Measurements from ENCODE around the gene KBTBD7.
"Not testable (repeated sequence)": the region's sequence is repeated elsewhere in the genome, so short reads cannot be mapped to it uniquely, and the experiment has no call there.

The KBTBD7 gene

DNA sequence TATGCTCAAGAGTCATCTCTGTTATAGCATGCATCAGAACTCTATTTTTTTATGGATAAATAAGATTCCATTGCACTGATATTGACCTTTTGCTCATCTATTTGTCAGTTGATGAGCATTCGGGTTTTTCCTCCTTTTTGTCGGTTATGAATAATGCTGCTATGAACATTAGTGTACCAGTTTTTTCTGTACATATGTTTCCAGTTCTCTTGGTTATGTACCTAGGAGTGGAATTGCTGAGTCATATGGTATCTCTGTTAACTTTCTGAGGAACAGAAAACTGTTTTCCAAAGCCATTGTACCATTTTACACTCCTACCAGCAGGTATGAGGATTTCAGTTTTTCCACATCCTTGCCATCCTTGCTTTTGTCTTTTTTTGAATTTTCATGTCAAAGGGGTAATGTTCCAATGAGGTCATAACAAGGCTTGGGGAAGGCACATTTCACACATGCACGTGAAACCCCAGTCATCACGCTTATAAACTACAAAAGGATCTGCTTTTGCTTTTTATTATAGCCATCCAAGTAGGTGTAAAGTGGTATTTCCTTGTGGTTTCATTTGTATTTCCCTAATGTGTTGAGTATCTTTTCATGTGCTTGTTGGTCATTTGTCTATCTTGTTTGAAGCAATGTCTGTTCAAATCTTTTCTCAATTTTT lies 14.6 kb downstream of the KBTBD7 start:
- H3K27me3 Mint-ChIP-seq, result no peaks in the 10 kb centered on the region
- CTCF ChIA-PET, result no interaction called here
- H3K4me3 Mint-ChIP-seq, result no peak overlapping the region
- H3K27ac Mint-ChIP-seq, result no peak overlapping the region
- H3K36me3 Mint-ChIP-seq, result no peaks in the 10 kb centered on the region
- DNase-seq, result no peak
- peaks cover 16% of the 10 kb centered on the region for H3K9me3 Mint-ChIP-seq
- no peaks in the 10 kb centered on the region for H3K4me1 Mint-ChIP-seq

DNA sequence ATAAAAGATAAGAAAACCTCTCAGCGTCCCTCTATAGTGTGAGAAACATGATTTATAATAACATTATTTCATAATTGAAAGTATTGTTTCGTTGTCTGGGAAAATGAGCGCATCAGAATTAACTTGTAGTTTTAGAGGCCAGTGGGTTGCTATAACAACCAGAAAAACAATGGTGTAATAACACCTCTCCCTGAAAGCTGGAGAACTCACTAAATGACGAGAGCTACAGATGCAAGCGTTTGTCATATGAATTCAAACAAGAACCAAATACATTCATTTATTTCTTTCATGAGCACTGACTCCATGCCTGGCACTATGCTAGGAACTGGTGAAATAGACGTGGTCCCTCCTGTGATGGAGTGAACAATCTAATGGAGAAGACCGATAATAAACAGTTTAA lies 16.3 kb downstream of the KBTBD7 start:
- no peaks in the 10 kb centered on the region for H3K27me3 Mint-ChIP-seq
- no peak overlapping the region for H3K27ac Mint-ChIP-seq
- no peak overlapping the region for H3K4me3 Mint-ChIP-seq
- H3K4me1 Mint-ChIP-seq, result no peaks in the 10 kb centered on the region
- no peak for DNase-seq
- CTCF ChIA-PET, result interaction anchor here (1.2 kb wide), 1 partner anchor 43 kb away, joined by 4 read pairs; no protein-coding TSS in a partner anchor
- peaks cover 18% of the 10 kb centered on the region for H3K9me3 Mint-ChIP-seq
- H3K36me3 Mint-ChIP-seq, result no peaks in the 10 kb centered on the region

DNA sequence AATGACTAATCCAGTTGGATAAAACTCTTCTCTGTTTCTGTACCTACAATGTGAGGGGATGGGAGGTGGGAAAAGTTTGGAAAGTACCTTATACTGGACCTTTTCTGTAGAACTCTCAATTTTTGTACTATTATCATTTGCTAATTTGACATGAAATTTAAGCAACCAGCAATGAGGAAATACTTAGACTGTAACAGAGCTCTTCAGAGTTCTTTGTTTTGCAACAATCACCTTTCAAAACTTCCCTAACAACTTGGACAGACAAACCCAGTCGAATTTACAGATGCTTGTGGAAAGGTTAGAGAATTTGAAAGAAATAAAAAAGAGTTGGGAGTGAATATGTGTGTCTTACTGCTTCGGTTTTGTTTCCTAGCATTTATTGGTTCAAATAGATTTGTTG lies 16.8 kb downstream of the KBTBD7 start:
- H3K4me3 Mint-ChIP-seq, result no peak overlapping the region
- no peak for DNase-seq
- H3K4me1 Mint-ChIP-seq, result peaks cover 3% of the 10 kb centered on the region
- peaks cover 21% of the 10 kb centered on the region for H3K9me3 Mint-ChIP-seq
- H3K27ac Mint-ChIP-seq, result no peak overlapping the region
- H3K36me3 Mint-ChIP-seq, result no peaks in the 10 kb centered on the region
- no peaks in the 10 kb centered on the region for H3K27me3 Mint-ChIP-seq
- CTCF ChIA-PET, result interaction anchor here (0.7 kb wide), 1 partner anchor 306 kb away, joined by 3 read pairs; no protein-coding TSS in a partner anchor

- CTCF ChIA-PET, DNase-seq, H3K27me3 Mint-ChIP-seq, H3K36me3 Mint-ChIP-seq, H3K4me1 Mint-ChIP-seq, H3K27ac Mint-ChIP-seq, H3K4me3 Mint-ChIP-seq: not testable (repeated sequence)
- peaks cover 22% of the 10 kb centered on the region for H3K9me3 Mint-ChIP-seq
These were observed 18.8 kb downstream of the KBTBD7 start for GRCh38 chr13:41175576-41175975.

DNA sequence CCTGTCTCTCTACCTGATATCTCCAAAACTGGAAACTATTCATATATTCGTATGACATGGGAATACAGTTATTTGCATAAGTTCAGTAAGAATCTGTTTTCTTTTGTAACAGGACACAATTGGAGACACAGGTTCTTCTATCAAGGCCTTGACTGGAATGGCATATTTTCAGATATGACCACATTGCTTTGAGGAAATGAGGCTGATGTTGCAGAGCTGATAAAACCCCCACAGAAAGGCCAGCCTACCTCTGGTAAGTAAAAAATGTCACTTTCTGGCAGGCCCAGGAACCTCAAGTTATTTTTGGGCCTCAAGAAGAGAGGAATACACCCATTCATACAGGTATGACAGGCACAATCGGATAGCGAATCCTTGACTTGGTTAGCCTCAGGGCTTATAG lies 32.2 kb downstream of the KBTBD7 start:
- Mint-ChIP-seq H3K4me3 (no peak overlapping the region), H3K9me3 (no peaks in the 10 kb centered on the region), H3K36me3 (no peaks in the 10 kb centered on the region), H3K27me3 (no peaks in the 10 kb centered on the region), H3K27ac (no peak overlapping the region), H3K4me1 (peaks cover 8% of the 10 kb centered on the region)
- no peak for DNase-seq
- CTCF ChIA-PET, result no interaction called here

DNA sequence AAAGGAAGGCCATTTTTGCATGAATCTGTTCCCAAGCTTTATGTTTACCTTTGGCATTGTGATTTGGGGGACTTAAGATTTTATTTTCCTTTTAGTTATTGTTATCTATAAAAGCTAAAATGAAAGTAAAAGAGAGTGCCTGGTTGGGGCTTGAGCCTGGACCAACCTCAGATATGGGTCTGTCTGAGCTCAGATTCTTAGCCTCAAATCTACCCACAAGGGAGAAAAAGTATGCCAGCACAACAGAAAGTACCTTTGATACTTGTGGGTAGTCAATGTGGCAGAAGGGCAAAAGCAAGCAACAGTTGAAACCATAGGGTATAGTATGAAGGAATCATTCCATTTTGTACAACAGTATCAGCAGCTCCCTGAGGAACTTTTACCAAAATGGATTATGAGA lies 35.2 kb downstream of the KBTBD7 start:
- H3K4me3 Mint-ChIP-seq, result no peak overlapping the region
- H3K27me3 Mint-ChIP-seq, result no peaks in the 10 kb centered on the region
- no peak for DNase-seq
- H3K27ac Mint-ChIP-seq, result peak overlapping the region; percentile 45
- peaks cover 8% of the 10 kb centered on the region for H3K4me1 Mint-ChIP-seq
- H3K36me3 Mint-ChIP-seq, result no peaks in the 10 kb centered on the region
- no peaks in the 10 kb centered on the region for H3K9me3 Mint-ChIP-seq
- CTCF ChIA-PET, result no interaction called here

- CTCF ChIA-PET, result no interaction called here
- no peak overlapping the region for H3K27ac Mint-ChIP-seq
These were observed 37.2 kb downstream of the KBTBD7 start for GRCh38 chr13:41157048-41157717.

DNA sequence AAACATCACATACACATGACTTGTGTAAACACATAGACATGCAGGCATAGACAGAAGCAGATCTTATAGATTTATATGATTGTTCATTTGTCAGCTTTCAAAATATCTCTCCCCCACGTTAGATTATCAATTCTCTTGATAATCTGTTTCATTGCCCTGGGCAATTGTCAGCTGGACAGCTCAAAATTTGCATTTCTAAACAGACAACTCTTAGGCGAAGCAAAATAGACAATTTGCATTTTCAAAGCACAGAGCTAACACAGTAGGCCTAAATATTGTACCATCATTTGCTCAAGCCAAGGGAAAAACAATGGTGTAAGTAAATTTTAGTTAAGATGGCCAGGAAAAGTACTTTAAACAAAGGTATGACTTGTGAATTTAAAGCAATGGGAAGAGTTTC lies 37.7 kb downstream of the KBTBD7 start:
- peaks cover 11% of the 10 kb centered on the region for H3K9me3 Mint-ChIP-seq
- no peaks in the 10 kb centered on the region for H3K27me3 Mint-ChIP-seq
- no peak for DNase-seq
- H3K4me3 Mint-ChIP-seq, result no peak overlapping the region
- CTCF ChIA-PET, result no interaction called here
- H3K4me1 Mint-ChIP-seq, result peaks cover 8% of the 10 kb centered on the region
- H3K27ac Mint-ChIP-seq, result no peak overlapping the region
- peaks cover 3% of the 10 kb centered on the region for H3K36me3 Mint-ChIP-seq

More at GRCh38 chr13:41157048-41157717, 37.2 kb downstream of the KBTBD7 start:
- DNase-seq, result no peak
- no peaks in the 10 kb centered on the region for H3K36me3 Mint-ChIP-seq
- H3K27me3 Mint-ChIP-seq, result no peaks in the 10 kb centered on the region
- peaks cover 8% of the 10 kb centered on the region for H3K4me1 Mint-ChIP-seq
- H3K4me3 Mint-ChIP-seq, result no peak overlapping the region
- H3K9me3 Mint-ChIP-seq, result peaks cover 5% of the 10 kb centered on the region

- no peak for DNase-seq
- Mint-ChIP-seq H3K4me3 (no peak overlapping the region), H3K4me1 (peaks cover 4% of the 10 kb centered on the region), H3K9me3 (peaks cover 36% of the 10 kb centered on the region), H3K27ac (no peak overlapping the region), H3K36me3 (peaks cover 26% of the 10 kb centered on the region), H3K27me3 (no peaks in the 10 kb centered on the region)
- CTCF ChIA-PET, result no interaction called here
These were observed 40.3 kb downstream of the KBTBD7 start for GRCh38 chr13:41154042-41154441.

- H3K36me3 Mint-ChIP-seq, result peaks cover 38% of the 10 kb centered on the region
- H3K4me3 Mint-ChIP-seq, result no peak overlapping the region
- no peaks in the 10 kb centered on the region for H3K27me3 Mint-ChIP-seq
- no peak overlapping the region for H3K27ac Mint-ChIP-seq
- H3K9me3 Mint-ChIP-seq, result peaks cover 52% of the 10 kb centered on the region
- CTCF ChIA-PET, result no interaction called here
- DNase-seq, result no peak
- H3K4me1 Mint-ChIP-seq, result no peaks in the 10 kb centered on the region
These were observed 42.4 kb downstream of the KBTBD7 start for GRCh38 chr13:41152005-41152404.

- no peak for DNase-seq
- CTCF ChIA-PET, result no interaction called here
These were observed 44.3 kb downstream of the KBTBD7 start for GRCh38 chr13:41150058-41150457.

DNA sequence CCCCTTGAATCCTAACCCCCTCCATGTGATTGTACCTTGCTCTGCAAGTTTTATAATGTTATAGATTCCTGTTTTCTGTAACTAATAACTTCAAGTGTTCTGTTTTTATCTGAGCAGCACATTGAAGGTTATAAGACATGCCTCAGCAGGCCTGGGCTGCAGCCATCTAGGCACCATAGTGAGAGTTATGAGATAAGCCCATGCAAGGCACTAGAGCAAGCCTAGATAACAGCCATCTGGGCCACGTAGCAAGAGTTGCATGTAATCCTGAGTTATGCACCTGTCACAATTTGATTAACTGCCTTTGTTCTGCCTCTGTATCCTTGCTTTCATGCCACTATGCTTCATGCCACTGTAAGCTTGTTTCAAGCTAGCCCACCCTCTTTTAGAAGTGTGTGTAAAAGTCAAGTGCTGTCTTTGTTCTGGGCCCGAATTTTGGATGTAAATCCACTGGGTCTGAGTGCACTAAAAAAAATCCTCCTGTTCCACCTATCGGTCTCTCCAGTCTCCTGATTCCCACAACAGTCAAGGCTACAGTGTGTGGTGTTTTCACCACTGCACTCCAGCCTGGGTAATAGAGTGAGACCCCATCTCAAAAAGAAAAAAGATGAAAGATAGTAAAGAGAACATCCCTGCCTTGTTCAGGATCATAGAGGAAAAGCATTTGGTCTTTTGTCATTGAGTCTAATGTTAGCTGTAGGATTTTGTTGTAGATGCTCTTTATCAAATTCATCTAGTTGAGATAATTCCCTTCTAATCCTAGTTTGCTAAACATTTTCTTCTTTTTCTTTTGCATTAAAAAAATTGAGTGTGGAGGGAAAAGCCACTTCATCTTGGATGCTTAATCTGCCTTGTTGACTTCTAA lies 45.7 kb downstream of the KBTBD7 start:
- H3K4me3 Mint-ChIP-seq, result no peak overlapping the region
- peaks cover 52% of the 10 kb centered on the region for H3K9me3 Mint-ChIP-seq
- H3K27me3 Mint-ChIP-seq, result no peaks in the 10 kb centered on the region
- H3K4me1 Mint-ChIP-seq, result no peaks in the 10 kb centered on the region
- H3K27ac Mint-ChIP-seq, result peak overlapping the region; percentile 42
- H3K36me3 Mint-ChIP-seq, result peaks cover 38% of the 10 kb centered on the region
- DNase-seq, result no peak
- CTCF ChIA-PET, result no interaction called here

More at GRCh38 chr13:41150058-41150457, 44.3 kb downstream of the KBTBD7 start:
- Mint-ChIP-seq H3K9me3 (peaks cover 52% of the 10 kb centered on the region), H3K27me3 (no peaks in the 10 kb centered on the region), H3K27ac (peak overlapping the region; percentile 49), H3K4me1 (no peaks in the 10 kb centered on the region), H3K36me3 (peaks cover 38% of the 10 kb centered on the region), H3K4me3 (no peak overlapping the region)

- no peak for DNase-seq
- H3K4me3 Mint-ChIP-seq, result no peak overlapping the region
- CTCF ChIA-PET, result no interaction called here
These were observed 49.0 kb downstream of the KBTBD7 start for GRCh38 chr13:41145136-41145908.

DNA sequence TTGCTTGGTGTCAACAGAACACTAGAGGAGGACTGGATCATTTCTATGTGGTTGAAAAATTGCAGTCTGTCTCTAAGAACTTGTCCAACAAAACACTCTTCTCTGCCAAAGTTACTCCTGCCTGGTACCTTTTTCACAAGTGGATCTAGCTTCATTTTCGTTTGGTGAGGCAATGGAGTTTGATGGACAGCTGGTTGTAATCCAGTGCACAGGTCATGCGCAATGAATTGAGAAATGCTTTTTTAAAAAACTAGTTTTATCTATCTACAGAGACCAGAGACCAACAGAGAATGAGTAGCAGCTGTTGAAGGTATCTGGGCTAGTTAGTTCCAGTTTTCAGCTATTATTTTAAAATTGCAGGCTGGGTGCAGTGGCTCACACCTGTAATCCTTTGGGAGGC lies 49.8 kb downstream of the KBTBD7 start:
- Mint-ChIP-seq H3K27ac (no peak overlapping the region), H3K9me3 (peaks cover 22% of the 10 kb centered on the region), H3K27me3 (no peaks in the 10 kb centered on the region), H3K4me1 (no peaks in the 10 kb centered on the region), H3K36me3 (peaks cover 17% of the 10 kb centered on the region), H3K4me3 (no peak overlapping the region)
- CTCF ChIA-PET, result no interaction called here
- no peak for DNase-seq

More at GRCh38 chr13:41145136-41145908, 49.0 kb downstream of the KBTBD7 start:
- Mint-ChIP-seq H3K27me3 (no peaks in the 10 kb centered on the region), H3K9me3 (peaks cover 29% of the 10 kb centered on the region), H3K36me3 (peaks cover 25% of the 10 kb centered on the region), H3K4me1 (no peaks in the 10 kb centered on the region), H3K27ac (no peak overlapping the region)
